Coronary artery (tissue), 2 donors: ENCODE data around the gene TRAPPC14.
A peak's percentile ranks its signal among the peaks of the same experiment; 100 is the strongest.
"Not testable (repeated sequence)": the region's sequence is repeated elsewhere in the genome, so short reads cannot be mapped to it uniquely, and the experiment has no call there.

Source experiments
- DNase-seq: peaks from one replicate; pipeline ENCODE4 v3.0.0-alpha.2; 2017; ENCODE audit warnings: low spot score
- H3K27ac ChIP-seq, 2 donors: fragments of 200-600 bp; sonication (generic); one replicate each; pipeline ENCODE4 v1.5.1; 2016 to 2019
- H3K4me3 ChIP-seq: fragments of 200-600 bp; sonication (generic); 2 replicates; pipeline ENCODE4 v1.5.1; 2016; ENCODE audit warnings: mild to moderate bottlenecking, moderate library complexity
- TF ChIP-seq, protein P1 (sequence below): fragments of 200-600 bp; sonication (generic); IDR thresholded peaks from one replicate; pipeline ENCODE4 v1.5.1; 2019; ENCODE audit warnings: antibody characterized with exemption

The TRAPPC14 gene

DNA sequence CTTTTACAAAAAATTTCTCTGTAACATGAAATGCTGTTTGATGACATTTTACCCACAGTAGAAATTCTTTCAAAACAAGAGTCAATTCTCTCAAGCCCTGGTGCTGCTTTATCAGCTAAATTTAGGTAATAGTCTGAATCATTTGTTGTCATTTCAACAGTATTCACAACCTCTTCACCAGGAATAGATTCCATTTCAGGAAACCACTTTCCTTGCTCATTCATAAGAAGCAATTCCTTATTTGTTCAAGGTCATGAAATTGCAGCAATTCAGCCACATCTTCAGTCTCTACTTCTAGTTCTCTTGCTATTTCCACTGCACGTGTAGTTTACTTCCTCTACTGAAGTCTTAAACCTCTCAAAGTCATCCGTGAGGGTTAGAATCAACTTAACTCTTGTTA lies 33.3 kb upstream of the TRAPPC14 start:
- TF ChIP-seq, protein P1, sequence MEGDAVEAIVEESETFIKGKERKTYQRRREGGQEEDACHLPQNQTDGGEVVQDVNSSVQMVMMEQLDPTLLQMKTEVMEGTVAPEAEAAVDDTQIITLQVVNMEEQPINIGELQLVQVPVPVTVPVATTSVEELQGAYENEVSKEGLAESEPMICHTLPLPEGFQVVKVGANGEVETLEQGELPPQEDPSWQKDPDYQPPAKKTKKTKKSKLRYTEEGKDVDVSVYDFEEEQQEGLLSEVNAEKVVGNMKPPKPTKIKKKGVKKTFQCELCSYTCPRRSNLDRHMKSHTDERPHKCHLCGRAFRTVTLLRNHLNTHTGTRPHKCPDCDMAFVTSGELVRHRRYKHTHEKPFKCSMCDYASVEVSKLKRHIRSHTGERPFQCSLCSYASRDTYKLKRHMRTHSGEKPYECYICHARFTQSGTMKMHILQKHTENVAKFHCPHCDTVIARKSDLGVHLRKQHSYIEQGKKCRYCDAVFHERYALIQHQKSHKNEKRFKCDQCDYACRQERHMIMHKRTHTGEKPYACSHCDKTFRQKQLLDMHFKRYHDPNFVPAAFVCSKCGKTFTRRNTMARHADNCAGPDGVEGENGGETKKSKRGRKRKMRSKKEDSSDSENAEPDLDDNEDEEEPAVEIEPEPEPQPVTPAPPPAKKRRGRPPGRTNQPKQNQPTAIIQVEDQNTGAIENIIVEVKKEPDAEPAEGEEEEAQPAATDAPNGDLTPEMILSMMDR: no peak
- H3K27ac ChIP-seq: no peak overlapping the region
- no peak overlapping the region for H3K4me3 ChIP-seq
- DNase-seq: no peak

DNA sequence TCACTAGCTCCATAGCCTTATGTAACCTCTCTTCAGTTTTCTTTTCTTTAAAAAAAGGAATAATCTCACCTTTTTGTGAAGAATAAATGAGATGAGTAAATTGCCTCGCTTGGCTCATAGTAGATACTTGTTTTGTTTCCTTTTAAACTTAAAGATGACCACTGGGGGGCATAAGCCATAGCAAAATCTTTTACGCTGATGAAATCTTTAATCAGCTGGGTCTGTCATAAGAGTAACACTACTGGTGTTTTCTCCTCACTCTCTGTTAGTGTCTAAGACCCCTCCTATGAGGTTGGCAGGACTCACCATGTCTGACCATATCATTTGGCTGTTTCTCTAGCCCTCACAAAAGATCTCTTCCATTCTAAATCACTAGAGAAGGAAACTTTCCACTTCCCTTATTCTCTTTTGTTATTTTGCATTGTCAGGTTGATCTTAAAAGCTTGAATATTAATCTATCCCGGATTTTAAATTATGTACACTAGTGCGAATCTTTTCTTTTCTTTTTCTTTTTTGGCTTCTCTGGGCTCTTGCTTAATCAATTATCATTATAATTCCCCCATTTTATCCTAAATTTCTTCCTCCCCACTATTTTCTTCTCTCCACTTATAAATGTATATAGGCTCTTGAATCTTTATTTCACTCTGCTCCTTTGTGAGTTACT lies 31.7 kb upstream of the TRAPPC14 start:
- DNase-seq: no peak
- H3K27ac ChIP-seq: no peak overlapping the region
- TF ChIP-seq, protein P1: no peak

DNA sequence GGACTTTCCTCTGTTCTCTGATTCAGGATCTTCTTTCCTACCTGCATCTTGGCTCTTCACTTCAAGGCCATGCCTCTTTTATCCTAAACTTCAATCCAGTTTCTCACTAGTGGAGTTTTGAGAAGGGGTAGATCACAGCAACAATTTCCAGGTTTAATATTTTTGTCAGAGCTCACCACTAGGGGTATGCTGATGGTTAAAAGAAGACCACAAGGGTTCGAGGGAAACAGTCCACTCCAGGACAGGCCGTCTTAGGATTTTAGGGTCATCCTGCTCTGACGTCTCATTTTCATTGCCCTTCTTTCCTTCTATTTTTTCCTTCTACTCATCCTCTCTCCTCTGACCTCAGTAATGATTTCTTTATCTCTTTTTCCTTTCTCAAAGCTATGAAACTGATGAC lies 30.5 kb upstream of the TRAPPC14 start:
- TF ChIP-seq, protein P1: no peak
- no peak for DNase-seq
- Histone ChIP-seq H3K4me3 (no peak overlapping the region), H3K27ac (no peak overlapping the region)

More for the DNA sequence above, 31.7 kb upstream of the TRAPPC14 start:
- no peak overlapping the region for H3K4me3 ChIP-seq

DNA sequence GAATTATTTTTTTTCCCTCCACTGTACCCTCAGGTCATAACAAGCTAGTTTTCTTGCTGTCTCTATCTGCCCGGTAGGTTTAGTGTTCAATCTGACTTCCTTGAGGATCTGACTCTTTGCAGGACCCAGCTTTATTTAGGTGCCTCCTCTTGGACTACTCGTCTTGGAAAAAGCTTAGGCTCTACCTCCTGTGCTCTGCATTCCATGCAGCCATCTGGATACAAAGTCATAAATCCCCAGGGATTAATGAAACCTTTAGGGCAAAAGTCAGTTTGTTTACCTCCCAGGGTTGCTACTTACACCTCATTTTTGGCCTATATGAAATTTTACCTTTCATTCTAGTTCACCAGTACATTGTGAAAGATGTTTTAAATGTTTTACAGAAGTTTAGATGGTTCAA lies 27.2 kb upstream of the TRAPPC14 start:
- no peak for DNase-seq
- TF ChIP-seq, protein P1: no peak
- Histone ChIP-seq H3K4me3 (no peak overlapping the region), H3K27ac (no peak overlapping the region)

DNA sequence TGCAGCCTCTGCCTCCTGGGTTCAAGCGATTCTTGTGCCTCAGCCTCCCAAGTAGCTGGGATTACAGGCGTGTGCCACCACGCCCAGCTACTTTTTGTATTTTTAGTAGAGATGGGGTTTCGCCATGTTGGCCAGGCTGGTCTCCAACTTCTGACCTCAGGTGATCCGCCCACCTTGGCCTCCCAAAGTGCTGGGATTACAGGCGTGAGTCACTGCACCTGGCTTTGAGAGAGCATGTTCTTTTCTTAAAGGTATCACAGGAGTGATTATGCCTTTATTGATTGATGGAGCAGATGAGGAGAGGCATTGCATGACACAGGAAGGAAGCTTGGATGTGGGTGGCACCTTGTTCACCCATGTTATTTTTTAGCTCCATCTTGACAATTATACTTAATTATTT lies 24.6 kb upstream of the TRAPPC14 start:
- not testable (repeated sequence) for DNase-seq, H3K27ac ChIP-seq

DNA sequence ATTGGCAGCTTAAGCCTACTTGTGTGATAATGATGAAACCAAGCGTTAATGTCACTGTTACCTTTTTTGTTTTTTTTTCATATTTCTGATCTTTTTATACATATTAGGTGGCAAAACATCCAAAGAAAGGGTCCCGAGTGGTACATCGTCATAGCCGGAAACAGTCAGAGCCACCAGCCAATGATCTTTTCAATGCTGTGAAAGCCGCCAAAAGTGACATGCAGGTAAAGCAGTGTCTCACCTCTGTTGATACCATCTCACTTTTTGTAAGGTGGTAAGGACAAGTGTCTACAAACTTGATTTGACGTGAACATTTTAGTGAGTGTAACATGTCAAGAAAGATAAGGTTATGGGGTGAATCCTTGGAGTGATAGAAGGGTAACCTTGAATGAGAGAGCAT lies 24.1 kb upstream of the TRAPPC14 start:
- DNase-seq, H3K4me3 ChIP-seq, H3K27ac ChIP-seq: not testable (repeated sequence)

More for the DNA sequence above, 24.6 kb upstream of the TRAPPC14 start:
- not testable (repeated sequence) for H3K4me3 ChIP-seq

DNA sequence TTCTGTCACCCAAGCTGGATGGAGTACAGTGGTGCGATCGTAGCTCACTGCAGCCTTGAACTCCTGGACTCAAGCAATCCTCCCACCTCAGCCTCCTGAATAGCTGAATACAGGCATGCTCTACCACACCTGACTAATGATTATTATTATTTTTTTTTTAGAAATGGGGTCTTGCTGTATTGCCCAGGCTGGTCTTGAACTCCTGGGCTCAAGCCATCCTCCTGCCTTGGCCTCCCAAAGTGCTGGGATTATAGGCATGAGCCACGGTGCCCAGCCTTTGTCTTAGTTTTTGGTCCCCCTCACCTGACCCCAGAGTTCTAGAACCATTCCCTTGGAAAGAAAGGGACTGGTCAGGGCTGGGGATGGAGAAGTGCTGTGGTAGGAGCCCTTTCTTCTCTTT lies 21.6 kb upstream of the TRAPPC14 start:
- not testable (repeated sequence) for H3K27ac ChIP-seq, DNase-seq, H3K4me3 ChIP-seq

DNA sequence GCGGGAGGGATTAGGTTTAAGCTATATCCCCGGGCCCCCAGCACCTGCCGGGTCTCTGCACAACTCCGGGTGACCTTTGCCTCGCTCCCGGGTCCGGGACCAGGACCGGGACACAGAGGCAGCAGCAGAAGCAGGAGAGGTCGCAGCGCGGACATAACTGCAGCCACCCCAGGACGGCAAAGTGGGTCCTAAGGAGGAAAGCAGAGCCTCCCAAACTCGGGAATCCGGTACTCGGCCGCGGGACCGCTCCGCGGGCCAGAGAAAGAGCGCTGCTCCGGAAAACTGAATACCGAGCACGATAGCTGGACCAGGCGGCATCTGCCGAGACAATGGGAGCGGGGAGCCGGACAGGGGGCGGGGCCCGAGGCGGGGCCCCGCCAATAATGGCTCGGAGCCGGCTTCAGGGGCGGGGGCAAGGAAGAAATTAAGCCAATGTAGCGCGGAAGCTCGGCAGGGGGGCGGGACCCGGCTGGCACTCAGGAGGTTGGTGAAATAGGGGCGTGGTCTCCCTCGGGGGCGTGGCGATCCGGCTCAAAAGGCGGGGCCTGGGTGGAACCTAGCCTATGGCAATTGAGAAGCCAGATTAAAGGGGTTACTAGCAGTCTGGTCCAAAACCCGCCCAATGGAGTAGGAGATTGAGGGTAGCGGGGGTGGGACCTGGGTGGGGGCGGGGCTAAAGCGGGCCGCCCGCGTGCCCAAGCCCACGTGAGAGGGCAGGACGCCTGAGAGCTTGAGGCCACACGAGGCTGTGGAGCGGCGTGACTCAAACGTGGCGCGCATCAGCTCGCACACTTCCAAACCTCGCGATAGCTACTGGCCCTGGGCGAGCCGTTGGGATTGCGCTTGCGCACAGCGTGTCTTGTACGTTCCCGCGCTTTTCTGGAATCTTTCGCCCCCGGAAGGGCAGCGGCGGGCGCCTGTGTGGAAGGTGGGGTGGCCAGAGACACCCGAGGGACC lies 18.8 kb upstream of the TRAPPC14 start, which contains the start of the genes GPC2 and STAG3:
Gene GPC2, minus strand, starts transcription at position 337 of the 957 bp plus-strand sequence. Its CDS starts 182 bp downstream, at position 155.
Gene STAG3, plus strand, starts transcription at position 874 of the 957 bp plus-strand sequence. CDS start 2,639 bp downstream, outside the sequence.
- Histone ChIP-seq H3K27ac (peak within 1 kb of the TSS in 1 of 2 donors; percentile 19), H3K4me3 (peak within 1 kb of the TSS; percentile 64)
- TF ChIP-seq, protein P1: no peak
- DNase-seq: peak; percentile 96
